ENCODE measurements around the gene DCTD. TPM values are rescaled to one million over a fixed set of nuclear protein-coding genes. Genes with fewer than 3 reads are reported as not detected.

DCTD gene
- total RNA-seq, 1 donor from 2014 or later, result 17.2 TPM

GRCh38 chr4:182843808-182844325, 73.3 kb downstream of the DCTD start:
- TF ChIP-seq, protein P1, sequence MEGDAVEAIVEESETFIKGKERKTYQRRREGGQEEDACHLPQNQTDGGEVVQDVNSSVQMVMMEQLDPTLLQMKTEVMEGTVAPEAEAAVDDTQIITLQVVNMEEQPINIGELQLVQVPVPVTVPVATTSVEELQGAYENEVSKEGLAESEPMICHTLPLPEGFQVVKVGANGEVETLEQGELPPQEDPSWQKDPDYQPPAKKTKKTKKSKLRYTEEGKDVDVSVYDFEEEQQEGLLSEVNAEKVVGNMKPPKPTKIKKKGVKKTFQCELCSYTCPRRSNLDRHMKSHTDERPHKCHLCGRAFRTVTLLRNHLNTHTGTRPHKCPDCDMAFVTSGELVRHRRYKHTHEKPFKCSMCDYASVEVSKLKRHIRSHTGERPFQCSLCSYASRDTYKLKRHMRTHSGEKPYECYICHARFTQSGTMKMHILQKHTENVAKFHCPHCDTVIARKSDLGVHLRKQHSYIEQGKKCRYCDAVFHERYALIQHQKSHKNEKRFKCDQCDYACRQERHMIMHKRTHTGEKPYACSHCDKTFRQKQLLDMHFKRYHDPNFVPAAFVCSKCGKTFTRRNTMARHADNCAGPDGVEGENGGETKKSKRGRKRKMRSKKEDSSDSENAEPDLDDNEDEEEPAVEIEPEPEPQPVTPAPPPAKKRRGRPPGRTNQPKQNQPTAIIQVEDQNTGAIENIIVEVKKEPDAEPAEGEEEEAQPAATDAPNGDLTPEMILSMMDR (IDR thresholded peaks at IDR 0.05), result no peak
- no peaks in the 10 kb centered on the region for H3K27me3 ChIP-seq
- H3K27ac ChIP-seq, result no peak overlapping the region

GRCh38 chr4:182842759-182843390, 74.3 kb downstream of the DCTD start:
- no peak overlapping the region for H3K4me3 ChIP-seq

More at GRCh38 chr4:182843808-182844325, 73.3 kb downstream of the DCTD start:
- no peaks in the 10 kb centered on the region for H3K9me3 ChIP-seq
- no peak overlapping the region for H3K4me3 ChIP-seq
- no peak for DNase-seq (ENCODE audit: low spot score in 2 of 2)
- intact Hi-C loops (cut with DNase I), result no loop called here
- no peaks in the 10 kb centered on the region for H3K36me3 ChIP-seq
- H3K4me1 ChIP-seq, result no peaks in the 10 kb centered on the region

DNA sequence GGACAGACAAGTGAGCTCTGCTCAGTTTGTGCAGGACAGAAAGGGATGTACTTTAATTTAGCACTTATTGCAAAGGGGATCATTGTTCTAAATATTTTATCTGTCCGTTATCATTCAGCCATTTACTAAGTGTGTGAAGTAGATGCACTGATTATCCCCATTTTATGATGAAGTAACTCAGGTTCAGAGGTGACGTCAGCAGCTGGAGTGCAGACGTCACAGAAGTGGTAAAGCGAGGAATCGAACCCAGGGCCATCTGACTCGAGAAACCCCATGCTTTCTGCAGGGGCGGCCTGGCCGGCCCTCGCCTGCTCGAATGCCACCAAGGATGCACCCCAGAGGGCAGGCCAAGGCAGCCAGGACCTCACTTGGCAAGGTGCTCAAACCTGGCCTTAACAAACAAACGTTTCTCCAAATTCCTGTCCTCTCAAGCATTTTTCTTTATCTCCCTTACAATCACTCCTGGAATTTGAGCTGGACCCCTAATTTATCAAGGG, 75.0 kb downstream of the DCTD start:
- Histone ChIP-seq H3K9me3 (no peaks in the 10 kb centered on the region), H3K36me3 (no peaks in the 10 kb centered on the region), H3K27ac (no peak overlapping the region), H3K4me1 (no peaks in the 10 kb centered on the region), H3K27me3 (no peaks in the 10 kb centered on the region), H3K4me3 (no peak overlapping the region)
- TF ChIP-seq, protein P1 (IDR thresholded peaks at IDR 0.05), result no peak
- DNase-seq (ENCODE audit: low spot score in 2 of 2), result no peak
- intact Hi-C loops (cut with DNase I), result no loop called here

More at GRCh38 chr4:182842759-182843390, 74.3 kb downstream of the DCTD start:
- no peaks in the 10 kb centered on the region for H3K9me3 ChIP-seq
- no peaks in the 10 kb centered on the region for H3K36me3 ChIP-seq
- H3K27ac ChIP-seq, result no peak overlapping the region
- H3K4me1 ChIP-seq, result no peaks in the 10 kb centered on the region
- TF ChIP-seq, protein P1 (IDR thresholded peaks at IDR 0.05), result no peak
- H3K27me3 ChIP-seq, result no peaks in the 10 kb centered on the region
- DNase-seq (ENCODE audit: low spot score in 2 of 2), result no peak
- intact Hi-C loops (cut with DNase I), result no loop called here

GRCh38 chr4:182840108-182840507, 77.1 kb downstream of the DCTD start:
- H3K4me3 ChIP-seq, result no peak overlapping the region
- H3K27ac ChIP-seq, result no peak overlapping the region
- no peaks in the 10 kb centered on the region for H3K27me3 ChIP-seq
- H3K9me3 ChIP-seq, result no peaks in the 10 kb centered on the region
- intact Hi-C loops (cut with DNase I), result no loop called here
- H3K4me1 ChIP-seq, result no peaks in the 10 kb centered on the region
- no peaks in the 10 kb centered on the region for H3K36me3 ChIP-seq
- TF ChIP-seq, protein P1 (IDR thresholded peaks at IDR 0.05), result no peak
- no peak for DNase-seq (ENCODE audit: low spot score in 2 of 2)

Other genes starting within 250 kb of the DCTD start
- 3.8 TPM for gene WWC2, start 181.9 kb upstream of the DCTD start, total RNA-seq

Measured in ascending aorta (tissue), 2 donors.